Measurements from ENCODE around the gene HGS. TPM values are rescaled to one million over a fixed set of nuclear protein-coding genes. Genes with fewer than 3 reads are reported as not detected.
"Not testable (repeated sequence)": the region's sequence is repeated elsewhere in the genome, so short reads cannot be mapped to it uniquely, and the experiment has no call there.

The HGS gene
- total RNA-seq, 4 donors from 2014 or later, result 96.1 to 205 (median 150) TPM

DNA sequence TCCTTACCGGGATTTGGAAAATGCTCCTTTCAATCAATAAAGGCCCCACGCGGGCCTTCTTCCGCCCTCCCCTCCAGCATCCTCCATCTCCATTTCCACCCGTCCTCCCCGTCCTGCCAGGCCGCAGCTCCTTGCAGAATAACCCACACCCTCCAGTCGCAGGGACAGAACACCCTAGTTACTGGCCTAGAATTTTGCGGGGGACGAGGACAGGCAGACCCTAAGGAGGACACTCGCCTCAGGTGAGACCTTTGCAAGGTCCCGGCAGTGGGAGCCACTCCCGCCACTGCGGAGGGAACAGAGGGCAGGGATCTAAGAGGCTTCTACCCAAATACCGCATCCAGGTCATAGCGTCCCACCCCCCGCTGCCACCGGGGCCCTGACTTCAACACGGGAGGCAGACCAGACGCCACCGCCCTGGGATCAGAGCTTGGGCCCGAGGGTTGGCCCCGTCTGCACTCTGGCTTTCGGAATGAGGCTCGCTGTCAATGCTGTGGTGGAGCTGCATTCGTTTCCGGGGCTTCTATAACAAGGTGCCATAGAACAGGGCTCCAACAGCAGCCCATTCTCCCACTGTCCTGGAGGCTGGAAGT lies 55.1 kb downstream of the HGS start:
- WGBS, 2 donors (ENCODE audit: low coverage in 1 of 2), result 78 to 80% methylated on average over 5 to 26 of the region's 27 CpGs
- peaks cover 9 to 29% (median 25%) of the 10 kb centered on the region in 4 donors for H3K4me1 ChIP-seq
- no peak overlapping the region for H3K27ac ChIP-seq
- no peak for TF ChIP-seq POLR2AphosphoS5 (IDR thresholded peaks at IDR 0.05)
- peaks cover 22% of the 10 kb centered on the region for H3K27me3 ChIP-seq
- in situ Hi-C loops (cut with MboI; ENCODE audit: low pct_ligation_motif_present in 1 of 4, low pct_unique_long_range_greater_than_20kb in 1 of 4, low sequenced_read_pairs in 3 of 4), result no loop called here
- no peak overlapping the region for H3K4me3 ChIP-seq
- H3K9me3 ChIP-seq, result no peaks in the 10 kb centered on the region
- no peak for DNase-seq
- no peaks in the 10 kb centered on the region for H3K36me3 ChIP-seq
- intact Hi-C loops (cut with DNase I; ENCODE audit: low total_unique reads), result no loop called here

DNA sequence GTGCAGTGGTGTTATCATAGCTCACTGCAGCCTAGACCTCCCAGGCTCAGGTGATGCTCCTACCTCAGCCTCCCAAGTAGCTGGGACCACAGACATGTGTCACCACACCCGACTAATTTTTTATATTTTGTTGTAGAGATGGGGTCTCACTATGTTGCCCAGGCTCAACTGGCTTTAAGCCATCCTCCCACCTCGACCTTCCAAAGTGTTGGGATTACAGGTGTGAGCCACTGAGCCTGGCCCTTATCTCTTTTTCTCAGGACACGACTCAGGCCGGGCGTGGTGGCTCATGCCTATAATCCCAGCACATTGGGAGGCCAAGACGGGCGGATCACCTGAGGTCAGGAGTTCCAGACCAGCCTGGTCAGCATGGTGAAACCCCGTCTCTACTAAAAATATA lies 55.8 kb downstream of the HGS start:
- H3K27ac ChIP-seq; intact Hi-C loops (cut with DNase I; ENCODE audit: low total_unique reads); in situ Hi-C loops (cut with MboI; ENCODE audit: low pct_ligation_motif_present in 1 of 4, low pct_unique_long_range_greater_than_20kb in 1 of 4, low sequenced_read_pairs in 3 of 4); DNase-seq; H3K36me3 ChIP-seq; H3K9me3 ChIP-seq; H3K4me3 ChIP-seq: not testable (repeated sequence)
- 83% methylated on average over 8 of the region's 8 CpGs; no CpG with 5 or more reads in 1 of the 2 donors for WGBS, 2 donors (ENCODE audit: low coverage in 1 of 2)
- Histone ChIP-seq H3K27me3 (peaks cover 22% of the 10 kb centered on the region), H3K4me1 (peaks cover 9 to 22% (median 18%) of the 10 kb centered on the region in 4 donors)

DNA sequence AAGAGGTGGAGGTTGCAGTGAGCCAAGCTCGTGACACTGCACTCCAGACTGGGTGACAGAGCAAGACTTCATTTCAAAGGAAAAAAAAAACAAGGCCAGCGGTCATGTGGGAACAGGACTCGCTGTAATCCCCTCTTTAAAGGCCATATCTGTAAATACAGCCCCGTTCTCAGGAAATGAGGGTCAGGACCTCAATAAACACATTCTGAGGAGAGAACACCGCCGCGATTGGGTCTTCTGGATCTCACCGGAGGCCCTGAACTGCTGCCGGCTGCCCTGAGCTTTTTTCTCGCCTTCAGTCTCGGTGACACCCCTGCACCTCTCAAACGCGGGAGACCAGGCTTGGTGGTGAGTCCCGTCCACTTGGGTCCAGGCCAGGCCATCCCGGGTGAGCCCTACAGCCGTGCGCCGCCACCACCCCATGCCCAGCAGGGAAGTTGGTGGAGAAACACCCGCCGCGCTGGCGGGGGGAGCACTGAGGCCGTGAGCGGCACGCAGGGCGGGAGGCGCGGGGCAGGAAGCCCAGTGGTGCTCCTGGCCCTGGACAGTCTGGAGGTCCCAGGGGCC lies 56.7 kb downstream of the HGS start:
- intact Hi-C loops (cut with DNase I; ENCODE audit: low total_unique reads), result no loop called here
- Histone ChIP-seq H3K27me3 (peaks cover 19% of the 10 kb centered on the region), H3K27ac (no peak overlapping the region), H3K4me1 (peaks cover 0 to 13% (median 10%) of the 10 kb centered on the region in 4 donors), H3K36me3 (no peaks in the 10 kb centered on the region), H3K9me3 (no peaks in the 10 kb centered on the region), H3K4me3 (no peak overlapping the region)
- in situ Hi-C loops (cut with MboI; ENCODE audit: low pct_ligation_motif_present in 1 of 4, low pct_unique_long_range_greater_than_20kb in 1 of 4, low sequenced_read_pairs in 3 of 4), result no loop called here
- DNase-seq, result no peak
- WGBS, 2 donors (ENCODE audit: low coverage in 1 of 2), result 32% methylated on average over 28 of the region's 28 CpGs; no CpG with 5 or more reads in 1 of the 2 donors
- TF ChIP-seq POLR2A (IDR thresholded peaks at IDR 0.05), result no peak
- TF ChIP-seq POLR2AphosphoS5 (IDR thresholded peaks at IDR 0.05), result no peak
- TF ChIP-seq, protein P1, sequence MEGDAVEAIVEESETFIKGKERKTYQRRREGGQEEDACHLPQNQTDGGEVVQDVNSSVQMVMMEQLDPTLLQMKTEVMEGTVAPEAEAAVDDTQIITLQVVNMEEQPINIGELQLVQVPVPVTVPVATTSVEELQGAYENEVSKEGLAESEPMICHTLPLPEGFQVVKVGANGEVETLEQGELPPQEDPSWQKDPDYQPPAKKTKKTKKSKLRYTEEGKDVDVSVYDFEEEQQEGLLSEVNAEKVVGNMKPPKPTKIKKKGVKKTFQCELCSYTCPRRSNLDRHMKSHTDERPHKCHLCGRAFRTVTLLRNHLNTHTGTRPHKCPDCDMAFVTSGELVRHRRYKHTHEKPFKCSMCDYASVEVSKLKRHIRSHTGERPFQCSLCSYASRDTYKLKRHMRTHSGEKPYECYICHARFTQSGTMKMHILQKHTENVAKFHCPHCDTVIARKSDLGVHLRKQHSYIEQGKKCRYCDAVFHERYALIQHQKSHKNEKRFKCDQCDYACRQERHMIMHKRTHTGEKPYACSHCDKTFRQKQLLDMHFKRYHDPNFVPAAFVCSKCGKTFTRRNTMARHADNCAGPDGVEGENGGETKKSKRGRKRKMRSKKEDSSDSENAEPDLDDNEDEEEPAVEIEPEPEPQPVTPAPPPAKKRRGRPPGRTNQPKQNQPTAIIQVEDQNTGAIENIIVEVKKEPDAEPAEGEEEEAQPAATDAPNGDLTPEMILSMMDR (IDR thresholded peaks at IDR 0.05), result no peak
- no peak for TF ChIP-seq EP300 (IDR thresholded peaks at IDR 0.05; ENCODE audit: low read depth)

DNA sequence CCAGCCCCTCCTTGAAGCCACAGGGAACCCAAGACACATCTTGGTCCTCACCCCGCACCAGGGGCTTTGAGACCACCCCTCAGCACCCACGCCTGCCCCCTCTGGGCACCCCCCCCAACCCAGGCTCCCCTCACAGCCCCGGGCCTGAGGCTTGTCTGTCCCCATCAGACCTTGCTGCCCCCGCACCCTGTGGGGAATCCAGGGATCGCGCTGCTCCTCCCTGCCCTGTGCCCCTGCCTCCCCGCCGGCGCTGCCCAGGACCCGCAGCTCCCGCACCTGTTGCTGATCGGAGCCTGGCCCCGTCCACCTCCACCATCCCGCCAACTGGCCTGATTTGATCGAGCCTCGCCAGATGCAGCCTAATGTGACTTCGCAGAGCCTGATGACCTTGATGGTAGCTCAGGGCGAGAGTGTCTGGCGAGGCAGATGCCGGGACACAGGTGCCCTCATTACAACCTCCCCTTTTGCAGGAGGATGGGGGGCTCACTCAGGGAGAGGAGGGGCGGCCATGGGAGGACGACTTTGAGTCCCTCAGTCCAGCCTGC lies 57.3 kb downstream of the HGS start:
- 30% methylated on average over 22 of the region's 22 CpGs; no CpG with 5 or more reads in 1 of the 2 donors for WGBS, 2 donors (ENCODE audit: low coverage in 1 of 2)
- H3K27me3 ChIP-seq, result peaks cover 19% of the 10 kb centered on the region
- in situ Hi-C loops (cut with MboI; ENCODE audit: low pct_ligation_motif_present in 1 of 4, low pct_unique_long_range_greater_than_20kb in 1 of 4, low sequenced_read_pairs in 3 of 4), result no loop called here
- H3K27ac ChIP-seq, result no peak overlapping the region
- no peak for TF ChIP-seq EP300 (IDR thresholded peaks at IDR 0.05; ENCODE audit: low read depth)
- no peak for TF ChIP-seq POLR2AphosphoS5 (IDR thresholded peaks at IDR 0.05)
- no peak for TF ChIP-seq POLR2A (IDR thresholded peaks at IDR 0.05)
- TF ChIP-seq, protein P1 (IDR thresholded peaks at IDR 0.05), result no peak
- intact Hi-C loops (cut with DNase I; ENCODE audit: low total_unique reads), result no loop called here
- no peaks in the 10 kb centered on the region for H3K9me3 ChIP-seq
- no peak for DNase-seq
- H3K4me1 ChIP-seq, result peaks cover 0 to 6% (median 3%) of the 10 kb centered on the region in 4 donors
- H3K36me3 ChIP-seq, result no peaks in the 10 kb centered on the region
- H3K4me3 ChIP-seq, result no peak overlapping the region

DNA sequence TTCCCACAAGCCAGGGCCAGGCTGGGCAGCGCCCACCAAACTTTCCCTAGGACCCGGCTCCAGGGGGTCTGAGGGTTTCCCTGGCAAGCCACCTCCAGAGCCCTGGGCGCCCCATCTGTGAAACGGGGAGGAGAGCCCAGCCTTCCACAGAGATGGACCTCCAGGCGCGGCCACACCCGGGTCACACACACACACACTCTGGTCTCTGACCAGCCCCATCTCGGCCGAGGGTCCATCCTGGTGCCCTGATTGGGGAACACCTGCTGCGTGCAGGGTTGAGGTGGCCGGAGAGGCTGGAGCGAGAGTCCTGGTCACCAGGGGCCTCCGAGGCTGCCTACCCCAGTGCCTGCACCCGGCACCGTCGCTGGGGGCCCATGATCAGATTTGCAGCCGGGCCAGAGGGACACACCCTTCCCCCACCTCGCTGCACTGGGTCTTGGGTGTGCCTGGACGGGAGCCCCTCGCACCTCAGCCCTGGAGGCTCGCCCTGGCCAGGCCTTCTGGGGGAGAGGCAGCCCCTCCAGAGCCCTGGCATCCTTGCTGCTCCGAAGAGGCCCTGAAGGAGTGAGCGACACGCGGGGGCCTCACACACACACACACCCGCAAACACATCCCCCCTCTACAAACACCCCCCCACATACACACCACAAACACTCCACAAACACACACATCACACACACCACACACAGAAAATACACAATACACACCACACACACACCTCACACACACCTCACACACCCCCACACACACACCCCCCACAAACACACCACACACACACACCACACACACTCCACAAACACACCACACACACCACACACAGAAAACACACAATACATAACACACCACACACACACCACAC lies 58.0 kb downstream of the HGS start:
- no peak for DNase-seq
- no peaks in the 10 kb centered on the region for H3K9me3 ChIP-seq
- in situ Hi-C loops (cut with MboI; ENCODE audit: low pct_ligation_motif_present in 1 of 4, low pct_unique_long_range_greater_than_20kb in 1 of 4, low sequenced_read_pairs in 3 of 4), result no loop called here

More for the DNA sequence above, 58.0 kb downstream of the HGS start:
- Histone ChIP-seq H3K36me3 (no peaks in the 10 kb centered on the region), H3K27me3 (peaks cover 19% of the 10 kb centered on the region), H3K27ac (no peak overlapping the region), H3K4me1 (peaks cover 0 to 3% (median 0%) of the 10 kb centered on the region in 4 donors), H3K4me3 (no peak overlapping the region)
- WGBS, 2 donors (ENCODE audit: low coverage in 1 of 2), result 37% methylated on average over 25 of the region's 26 CpGs; no CpG with 5 or more reads in 1 of the 2 donors
- TF ChIP-seq POLR2AphosphoS5 (IDR thresholded peaks at IDR 0.05) (no peak), EP300 (IDR thresholded peaks at IDR 0.05; ENCODE audit: low read depth) (no peak), POLR2A (IDR thresholded peaks at IDR 0.05) (no peak)
- TF ChIP-seq, protein P1 (IDR thresholded peaks at IDR 0.05), result no peak
- intact Hi-C loops (cut with DNase I; ENCODE audit: low total_unique reads), result no loop called here

Data from transverse colon (tissue), 4 donors.